NCI-H1417 (cell line): ENCODE measurements around the gene LEO1.
"Not testable (repeated sequence)": the region's sequence is repeated elsewhere in the genome, so short reads cannot be mapped to it uniquely, and the experiment has no call there.

ENCODE experiments used
- DNase-seq, 3 experiments: peaks; one replicate each; lab custom pipeline; 2025; lab: John Stamatoyannopoulos, UW

LEO1 gene

GRCh38 chr15:52003710-52004109 is 32.1 kb upstream of the LEO1 start:
- no peak for DNase-seq

- DNase-seq: not testable (repeated sequence)
Observed at GRCh38 chr15:52003089-52003488, 31.5 kb upstream of the LEO1 start.

GRCh38 chr15:52002351-52002750 is 30.8 kb upstream of the LEO1 start:
- DNase-seq: no peak

- no peak for DNase-seq
Observed at GRCh38 chr15:51992953-51993352, 21.4 kb upstream of the LEO1 start.

GRCh38 chr15:51991141-51991540 is 19.6 kb upstream of the LEO1 start:
- no peak for DNase-seq

GRCh38 chr15:51982770-51983103 is 11.2 kb upstream of the LEO1 start:
- no peak for DNase-seq

- DNase-seq: peak in 2 of 3 experiments; percentile 1 to 36
Observed at GRCh38 chr15:51982013-51982769, 10.6 kb upstream of the LEO1 start.

GRCh38 chr15:51973775-51974174 is 2.2 kb upstream of the LEO1 start:
- DNase-seq: no peak

GRCh38 chr15:51973220-51973619 is 1.6 kb upstream of the LEO1 start:
- no peak for DNase-seq

GRCh38 chr15:51971032-51971374 is 575 bp downstream of the LEO1 start:
- no peak for DNase-seq

- DNase-seq: no peak
Observed at GRCh38 chr15:51970132-51970817, 1.3 kb downstream of the LEO1 start.

- no peak for DNase-seq
Observed at GRCh38 chr15:51969728-51970127, 1.9 kb downstream of the LEO1 start.

- no peak for DNase-seq
Observed at GRCh38 chr15:51967583-51967982, 4.0 kb downstream of the LEO1 start.

- DNase-seq: no peak
Observed at GRCh38 chr15:51966192-51966591, 5.4 kb downstream of the LEO1 start.

- no peak for DNase-seq
Observed at GRCh38 chr15:51965691-51966090, 5.9 kb downstream of the LEO1 start.

GRCh38 chr15:51955504-51955903 is 16.1 kb downstream of the LEO1 start:
- DNase-seq: no peak

GRCh38 chr15:51952805-51953204 is 18.8 kb downstream of the LEO1 start:
- DNase-seq: no peak

GRCh38 chr15:51947124-51947523 is 24.5 kb downstream of the LEO1 start:
- no peak for DNase-seq

- DNase-seq: no peak
Observed at GRCh38 chr15:51939216-51939615, 32.4 kb downstream of the LEO1 start.

GRCh38 chr15:51938286-51938685 is 33.3 kb downstream of the LEO1 start:
- DNase-seq: no peak

- DNase-seq: no peak
Observed at GRCh38 chr15:51936105-51936478, 35.5 kb downstream of the LEO1 start.

GRCh38 chr15:51935466-51936104 is 36.0 kb downstream of the LEO1 start:
- DNase-seq: no peak

- no peak for DNase-seq
Observed at GRCh38 chr15:51932161-51932560, 39.4 kb downstream of the LEO1 start.
